ENCODE results near the gene SMCR8.

DNA sequence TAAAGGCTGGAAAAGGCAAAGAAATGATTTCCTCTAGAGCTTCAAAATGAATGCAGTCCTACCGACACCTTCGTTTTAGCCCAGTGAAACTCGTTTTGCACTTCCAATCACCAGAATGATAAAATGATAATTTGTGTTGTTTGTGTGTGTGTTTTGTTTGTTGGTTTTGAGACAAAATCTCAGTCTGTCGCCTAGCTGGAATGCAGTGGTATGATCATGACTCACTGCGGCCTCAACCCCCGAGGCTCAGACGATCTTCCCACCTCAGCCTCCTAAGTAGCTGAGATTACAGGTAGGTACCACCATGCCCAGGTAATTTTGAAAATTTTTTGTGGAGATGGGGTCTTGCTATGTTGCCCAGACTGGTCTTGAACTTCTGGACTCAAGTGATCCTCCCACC lies 59.1 kb downstream of the SMCR8 start:
- TF ChIP-seq, protein P1, sequence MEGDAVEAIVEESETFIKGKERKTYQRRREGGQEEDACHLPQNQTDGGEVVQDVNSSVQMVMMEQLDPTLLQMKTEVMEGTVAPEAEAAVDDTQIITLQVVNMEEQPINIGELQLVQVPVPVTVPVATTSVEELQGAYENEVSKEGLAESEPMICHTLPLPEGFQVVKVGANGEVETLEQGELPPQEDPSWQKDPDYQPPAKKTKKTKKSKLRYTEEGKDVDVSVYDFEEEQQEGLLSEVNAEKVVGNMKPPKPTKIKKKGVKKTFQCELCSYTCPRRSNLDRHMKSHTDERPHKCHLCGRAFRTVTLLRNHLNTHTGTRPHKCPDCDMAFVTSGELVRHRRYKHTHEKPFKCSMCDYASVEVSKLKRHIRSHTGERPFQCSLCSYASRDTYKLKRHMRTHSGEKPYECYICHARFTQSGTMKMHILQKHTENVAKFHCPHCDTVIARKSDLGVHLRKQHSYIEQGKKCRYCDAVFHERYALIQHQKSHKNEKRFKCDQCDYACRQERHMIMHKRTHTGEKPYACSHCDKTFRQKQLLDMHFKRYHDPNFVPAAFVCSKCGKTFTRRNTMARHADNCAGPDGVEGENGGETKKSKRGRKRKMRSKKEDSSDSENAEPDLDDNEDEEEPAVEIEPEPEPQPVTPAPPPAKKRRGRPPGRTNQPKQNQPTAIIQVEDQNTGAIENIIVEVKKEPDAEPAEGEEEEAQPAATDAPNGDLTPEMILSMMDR (conservative IDR thresholded peaks at IDR 0.05): no peak
- no peak for TF ChIP-seq ZFX (IDR thresholded peaks at IDR 0.05)
